Urinary bladder (tissue), 4 donors: ENCODE measurements around the gene SPATA20. TPM values are rescaled to one million over a fixed set of nuclear protein-coding genes. Genes with fewer than 3 reads are reported as not detected.

Experiments
- DNase-seq: peaks from one replicate; pipeline ENCODE4 v3.0.0-alpha.2; 2015; ENCODE audit errors: extremely low spot score
- H3K27ac ChIP-seq: one replicate; pipeline ENCODE4 v1.5.1; 2013; ENCODE audit warnings: low read depth, mild to moderate bottlenecking, moderate library complexity
- H3K36me3 ChIP-seq: one replicate; pipeline ENCODE4 v1.6.1; 2013; ENCODE audit warnings: mild to moderate bottlenecking, moderate library complexity; ENCODE audit not compliant: insufficient read depth
- H3K4me1 ChIP-seq: one replicate; pipeline ENCODE4 v1.6.1; 2013; ENCODE audit warnings: mild to moderate bottlenecking, moderate library complexity; ENCODE audit not compliant: insufficient read depth
- H3K4me3 ChIP-seq: one replicate; pipeline ENCODE4 v1.5.1; 2013; ENCODE audit warnings: low read depth, low read length
- WGBS: extraction: QIAGEN DNeasy Blood & Tissue Kit; methylation state at CpG from one replicate; pipeline ENCODE4 v1.1.7; 2013; 5-methylcytosine and 5-hydroxymethylcytosine counted together
- polyA plus RNA-seq: library from polyadenylated mRNA; stranded (reverse); fragments of 200-250 nt; gene quantifications from one replicate; pipeline ENCODE4 v1.2.3, GENCODE V29; 2013
- total RNA-seq: library from RNA; depleted of rRNA; stranded (reverse); fragments of >200 nt; gene quantifications from one replicate; pipeline ENCODE4 v1.2.3, GENCODE V29; 2014
- donor health status: healthy with polysubstance abuse.
- donor health status: healthy.

SPATA20 gene
- total and polyA plus RNA-seq, 2 donors: 32.5 to 32.6 TPM

DNA sequence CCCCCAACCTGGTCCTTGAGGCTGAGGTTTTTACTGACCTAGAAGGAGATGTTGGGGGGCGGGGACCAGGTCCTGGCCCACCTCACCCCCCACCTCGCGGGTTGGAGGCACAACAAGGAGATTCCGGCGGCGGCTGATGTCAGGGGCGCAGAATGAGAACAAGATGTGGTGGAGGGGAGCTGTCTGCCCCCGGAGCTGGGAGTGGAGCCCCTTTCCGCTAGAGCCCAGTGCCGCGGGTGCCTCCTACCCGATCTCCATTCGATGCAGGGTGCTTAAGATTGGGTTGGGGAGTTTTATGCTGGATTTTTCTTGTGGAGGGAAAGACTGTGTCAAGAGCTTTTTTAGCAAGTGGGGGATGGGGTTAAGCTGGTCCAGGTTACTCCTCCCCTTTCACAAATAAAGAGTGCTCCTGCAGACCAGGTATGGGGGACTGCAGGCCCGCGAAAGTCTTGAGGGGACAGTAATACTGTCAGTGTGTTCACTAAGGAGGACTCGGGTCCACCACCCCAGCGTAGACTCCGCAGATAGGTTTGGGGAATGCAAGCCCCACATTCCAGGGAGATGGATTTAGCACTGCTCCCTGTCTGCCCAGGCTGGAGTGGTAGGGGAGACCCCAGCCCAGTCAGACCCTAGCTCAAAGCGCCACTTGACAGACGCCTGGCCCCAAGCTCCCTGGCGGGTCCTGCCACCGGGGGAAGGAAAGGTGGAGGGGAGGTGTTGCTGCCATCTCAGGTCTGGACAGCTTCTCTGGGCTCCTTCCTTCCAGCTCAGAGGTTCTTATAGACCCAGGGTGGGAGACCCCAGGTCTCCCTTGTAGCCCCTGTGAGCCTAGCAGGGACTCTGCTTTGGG, 15.5 kb downstream of the SPATA20 start:
- WGBS: 34% methylated on average over 22 of the region's 22 CpGs
- Histone ChIP-seq H3K4me3 (no peak overlapping the region), H3K36me3 (no peaks in the 10 kb centered on the region), H3K27ac (no peak overlapping the region), H3K4me1 (peaks cover 3% of the 10 kb centered on the region)
- no peak for DNase-seq

DNA sequence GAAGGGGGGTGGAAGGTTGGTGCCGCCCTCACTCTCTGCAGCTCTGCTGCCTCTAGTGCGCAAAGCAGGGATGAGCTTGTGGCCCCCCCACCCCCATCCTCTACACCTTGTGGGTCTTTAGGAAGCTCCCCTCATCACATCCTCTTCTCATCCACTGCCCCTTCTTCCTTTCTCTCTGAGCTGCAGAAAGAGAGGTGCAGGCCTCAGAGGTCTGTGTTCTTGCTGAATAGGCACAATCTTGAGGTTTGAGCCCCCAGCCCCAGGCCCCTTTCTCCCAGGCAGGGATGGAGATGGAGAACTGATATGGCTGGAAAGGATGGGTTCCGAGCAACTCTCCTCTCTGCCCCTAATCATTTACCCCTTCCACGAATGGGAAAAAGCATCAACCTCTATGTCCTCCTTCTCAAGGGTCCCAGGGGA, 16.1 kb downstream of the SPATA20 start:
- Histone ChIP-seq H3K27ac (no peak overlapping the region), H3K36me3 (no peaks in the 10 kb centered on the region), H3K4me1 (peaks cover 3% of the 10 kb centered on the region), H3K4me3 (no peak overlapping the region)
- WGBS: 74% methylated on average over 4 of the region's 4 CpGs
- DNase-seq: no peak

DNA sequence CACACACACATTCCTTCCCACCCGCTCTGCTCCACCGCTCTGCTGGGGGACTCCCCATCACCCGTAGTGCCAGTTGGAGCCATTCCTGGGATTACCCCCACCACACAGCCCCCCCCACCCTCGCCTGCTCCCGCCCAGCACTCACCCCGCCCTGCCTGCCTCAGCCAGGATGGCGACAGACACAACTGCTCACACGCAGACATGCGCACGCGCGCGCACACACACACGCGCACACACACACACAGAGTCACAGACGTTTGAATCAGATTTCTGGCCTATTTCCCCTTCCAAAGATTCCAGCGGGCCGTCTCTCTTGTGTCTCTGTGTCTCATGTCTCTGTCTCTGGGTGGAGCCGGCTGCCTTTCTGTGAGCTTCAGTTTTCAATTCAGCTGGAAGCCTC, 17.9 kb downstream of the SPATA20 start:
- WGBS: 11% methylated on average over 19 of the region's 19 CpGs
- no peak overlapping the region for H3K27ac ChIP-seq
- no peaks in the 10 kb centered on the region for H3K36me3 ChIP-seq
- H3K4me1 ChIP-seq: no peaks in the 10 kb centered on the region
- no peak for DNase-seq
- no peak overlapping the region for H3K4me3 ChIP-seq

DNA sequence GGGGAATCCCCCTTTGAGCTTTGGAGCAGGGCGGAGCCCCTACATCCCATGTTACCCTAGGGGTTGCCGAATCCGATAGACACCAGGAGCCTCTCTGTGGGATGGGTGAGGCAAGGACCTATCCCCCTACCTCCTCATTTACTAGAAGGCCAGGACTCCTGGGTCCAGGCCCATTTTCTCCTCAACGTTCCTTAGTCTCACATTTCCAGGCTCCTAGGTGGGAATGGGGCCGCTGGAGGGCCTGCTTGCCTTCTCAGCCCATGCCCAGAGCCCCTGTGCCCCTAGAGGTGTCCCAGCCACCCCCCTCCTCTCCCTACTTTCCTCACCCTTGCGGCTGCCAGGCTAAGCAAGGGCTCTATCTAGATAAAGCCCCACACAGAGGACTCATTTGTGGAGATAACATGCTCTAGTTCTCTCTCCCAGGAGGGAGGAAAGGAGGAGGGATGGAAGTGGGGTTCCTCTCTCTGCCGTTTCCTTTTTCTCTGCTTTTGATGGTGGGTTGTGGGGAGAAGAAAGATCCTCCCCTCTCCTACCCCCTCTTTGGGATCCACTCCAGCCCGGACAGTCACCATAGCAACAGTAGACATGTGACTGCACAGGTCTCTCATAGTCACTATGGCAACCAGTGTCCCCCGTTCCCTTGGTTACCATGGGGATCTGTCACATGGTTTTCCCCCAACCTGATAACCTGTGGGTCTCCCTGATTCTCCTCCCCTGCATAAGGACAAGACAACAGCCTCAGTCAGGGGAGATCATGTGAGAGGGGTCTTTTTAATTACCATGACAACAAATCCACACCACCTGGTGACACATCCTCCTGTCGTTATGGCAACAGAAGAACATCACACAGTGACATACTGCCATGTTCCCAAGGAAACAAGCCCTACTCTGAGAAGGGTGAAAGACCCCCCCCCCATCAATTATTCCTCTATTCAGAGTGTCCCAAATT, 18.7 kb downstream of the SPATA20 start:
- no peaks in the 10 kb centered on the region for H3K36me3 ChIP-seq
- no peak overlapping the region for H3K4me3 ChIP-seq
- H3K27ac ChIP-seq: no peak overlapping the region
- H3K4me1 ChIP-seq: no peaks in the 10 kb centered on the region
- WGBS: 39% methylated on average over 10 of the region's 10 CpGs
- DNase-seq: no peak

DNA sequence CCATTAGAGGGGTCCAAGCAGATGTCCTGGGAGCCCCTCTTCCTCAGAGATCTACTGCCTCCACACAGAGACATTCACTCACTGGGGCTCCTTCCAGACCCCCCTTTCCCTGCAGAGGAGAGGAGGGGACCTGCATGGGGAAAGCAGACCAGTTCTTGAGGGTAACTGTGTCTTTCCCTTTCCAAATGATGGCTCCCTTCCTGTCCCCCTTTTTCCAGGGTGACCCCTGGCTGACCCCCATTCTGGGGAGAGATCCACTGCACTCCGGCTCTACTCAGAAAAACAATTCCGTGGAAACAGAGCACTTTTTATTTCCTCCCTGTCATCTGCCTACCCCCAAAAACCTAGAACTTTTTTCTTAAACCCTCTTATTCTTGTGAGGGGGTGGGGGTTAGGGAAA, 19.9 kb downstream of the SPATA20 start:
- no peak for DNase-seq
- no peak overlapping the region for H3K4me3 ChIP-seq
- H3K27ac ChIP-seq: no peak overlapping the region
- H3K36me3 ChIP-seq: no peaks in the 10 kb centered on the region
- WGBS: 43% methylated on average over 2 of the region's 2 CpGs
- no peaks in the 10 kb centered on the region for H3K4me1 ChIP-seq

DNA sequence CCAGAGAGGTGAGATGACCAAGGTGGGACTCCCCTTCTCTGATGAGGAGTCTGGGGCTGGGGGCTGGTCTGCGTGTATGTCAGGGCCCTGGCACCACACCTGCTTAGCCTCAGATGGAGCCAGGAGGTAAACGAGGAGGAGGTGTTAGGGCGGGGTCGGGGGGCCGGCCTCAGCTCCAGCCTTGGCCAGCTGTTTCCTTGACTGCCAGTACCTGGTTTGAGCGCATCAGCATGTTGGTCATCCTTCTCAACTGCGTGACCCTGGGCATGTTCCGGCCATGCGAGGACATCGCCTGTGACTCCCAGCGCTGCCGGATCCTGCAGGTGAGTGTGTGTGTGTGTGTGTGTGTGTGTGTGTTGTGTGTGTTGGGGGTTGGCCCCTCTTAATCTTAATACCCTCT, 21.7 kb downstream of the SPATA20 start:
- Histone ChIP-seq H3K36me3 (no peaks in the 10 kb centered on the region), H3K4me1 (no peaks in the 10 kb centered on the region), H3K27ac (no peak overlapping the region), H3K4me3 (no peak overlapping the region)
- no peak for DNase-seq
- 89% methylated on average over 12 of the region's 12 CpGs for WGBS

DNA sequence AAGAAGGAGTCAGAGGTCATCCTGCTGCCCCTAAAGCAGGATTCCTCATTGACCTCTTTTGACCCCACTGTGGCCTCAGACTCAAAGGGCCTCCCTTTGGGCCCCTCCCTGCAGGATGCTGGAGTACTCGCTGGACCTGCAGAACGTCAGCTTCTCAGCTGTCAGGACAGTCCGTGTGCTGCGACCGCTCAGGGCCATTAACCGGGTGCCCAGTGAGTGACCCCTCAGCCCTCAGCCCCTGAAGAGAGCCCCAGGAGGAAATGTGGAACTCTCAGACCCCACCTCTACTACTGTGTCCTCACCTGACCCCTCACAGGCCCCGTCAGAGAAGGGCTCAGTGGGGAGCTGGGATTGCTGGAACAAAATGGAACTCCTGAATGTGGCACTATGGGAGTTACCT, 22.6 kb downstream of the SPATA20 start:
- no peak for DNase-seq
- Histone ChIP-seq H3K27ac (no peak overlapping the region), H3K36me3 (no peaks in the 10 kb centered on the region), H3K4me1 (no peaks in the 10 kb centered on the region), H3K4me3 (no peak overlapping the region)
- 97% methylated on average over 7 of the region's 7 CpGs for WGBS

DNA sequence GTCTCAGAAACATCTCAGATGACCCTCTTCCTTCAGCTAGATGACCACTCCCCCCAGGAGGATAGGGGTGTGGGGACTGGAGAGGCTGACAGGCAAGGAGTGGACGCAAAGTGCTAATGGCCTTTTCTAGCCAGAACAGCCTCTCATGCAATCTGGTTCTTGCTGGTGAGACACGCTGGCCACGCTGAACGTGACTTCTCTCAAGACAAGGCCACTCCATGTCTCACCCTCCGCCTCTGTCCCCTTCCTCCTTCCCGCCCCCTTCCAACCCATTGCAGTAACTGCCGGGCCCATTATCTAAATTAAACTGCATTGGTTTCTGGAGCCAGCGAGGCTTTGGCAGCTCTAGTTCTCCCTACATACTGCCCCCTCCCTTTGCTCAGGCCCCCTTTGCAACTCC, 23.1 kb downstream of the SPATA20 start:
- Histone ChIP-seq H3K36me3 (no peaks in the 10 kb centered on the region), H3K4me3 (no peak overlapping the region), H3K4me1 (no peaks in the 10 kb centered on the region), H3K27ac (no peak overlapping the region)
- 93% methylated on average over 8 of the region's 8 CpGs for WGBS
- no peak for DNase-seq

DNA sequence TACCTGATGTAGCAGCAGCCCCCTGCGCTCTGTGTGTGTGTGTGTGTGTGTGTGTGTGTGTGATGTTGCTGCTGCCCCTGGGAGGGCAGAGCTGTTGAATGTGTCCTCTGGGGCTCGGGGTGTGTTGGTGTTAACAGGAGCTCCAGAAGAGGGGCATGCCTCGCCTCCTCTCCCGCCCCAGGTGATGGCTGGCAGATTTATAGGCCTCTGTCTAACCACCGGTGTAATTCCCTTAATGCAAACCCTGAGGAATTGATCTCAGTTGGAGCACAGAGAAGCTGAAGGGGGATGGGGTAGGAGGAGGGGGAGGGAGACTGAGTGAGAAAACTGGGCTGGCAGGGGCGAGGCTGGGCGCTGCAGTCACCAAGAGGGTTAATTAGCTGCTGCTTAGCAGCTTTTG, 23.6 kb downstream of the SPATA20 start:
- no peak overlapping the region for H3K4me3 ChIP-seq
- H3K36me3 ChIP-seq: no peaks in the 10 kb centered on the region
- H3K27ac ChIP-seq: no peak overlapping the region
- no peaks in the 10 kb centered on the region for H3K4me1 ChIP-seq
- WGBS: 87% methylated on average over 7 of the region's 7 CpGs
- DNase-seq: no peak

DNA sequence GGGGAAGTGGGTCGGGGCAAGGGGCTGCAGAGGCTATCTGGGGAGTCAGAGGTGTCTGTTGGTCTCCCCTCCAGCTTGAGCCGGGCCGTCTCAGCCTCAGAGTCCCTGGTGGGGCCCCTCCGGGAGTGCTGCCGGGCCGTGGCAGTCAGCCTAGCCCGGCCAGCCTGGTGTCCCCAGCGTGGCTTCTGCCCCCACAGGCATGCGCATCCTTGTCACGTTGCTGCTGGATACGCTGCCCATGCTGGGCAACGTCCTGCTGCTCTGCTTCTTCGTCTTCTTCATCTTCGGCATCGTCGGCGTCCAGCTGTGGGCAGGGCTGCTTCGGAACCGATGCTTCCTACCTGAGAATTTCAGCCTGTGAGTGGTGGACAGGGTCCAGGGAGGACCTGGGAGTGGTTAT, 24.7 kb downstream of the SPATA20 start:
- DNase-seq: no peak
- 89% methylated on average over 19 of the region's 19 CpGs for WGBS
- no peak overlapping the region for H3K27ac ChIP-seq
- no peaks in the 10 kb centered on the region for H3K36me3 ChIP-seq
- H3K4me3 ChIP-seq: no peak overlapping the region
- H3K4me1 ChIP-seq: no peaks in the 10 kb centered on the region

DNA sequence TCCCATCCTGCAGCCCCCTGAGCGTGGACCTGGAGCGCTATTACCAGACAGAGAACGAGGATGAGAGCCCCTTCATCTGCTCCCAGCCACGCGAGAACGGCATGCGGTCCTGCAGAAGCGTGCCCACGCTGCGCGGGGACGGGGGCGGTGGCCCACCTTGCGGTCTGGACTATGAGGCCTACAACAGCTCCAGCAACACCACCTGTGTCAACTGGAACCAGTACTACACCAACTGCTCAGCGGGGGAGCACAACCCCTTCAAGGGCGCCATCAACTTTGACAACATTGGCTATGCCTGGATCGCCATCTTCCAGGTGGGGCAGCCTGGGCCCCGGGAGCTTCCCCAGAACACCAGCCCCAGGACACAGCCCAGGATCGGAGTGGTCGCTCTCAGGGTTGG, 25.6 kb downstream of the SPATA20 start:
- 97% methylated on average over 20 of the region's 20 CpGs for whole genome bisulfite sequencing
- Histone ChIP-seq H3K4me3 (no peak overlapping the region), H3K36me3 (no peaks in the 10 kb centered on the region), H3K4me1 (no peaks in the 10 kb centered on the region), H3K27ac (no peak overlapping the region)
- DNase-seq: no peak

DNA sequence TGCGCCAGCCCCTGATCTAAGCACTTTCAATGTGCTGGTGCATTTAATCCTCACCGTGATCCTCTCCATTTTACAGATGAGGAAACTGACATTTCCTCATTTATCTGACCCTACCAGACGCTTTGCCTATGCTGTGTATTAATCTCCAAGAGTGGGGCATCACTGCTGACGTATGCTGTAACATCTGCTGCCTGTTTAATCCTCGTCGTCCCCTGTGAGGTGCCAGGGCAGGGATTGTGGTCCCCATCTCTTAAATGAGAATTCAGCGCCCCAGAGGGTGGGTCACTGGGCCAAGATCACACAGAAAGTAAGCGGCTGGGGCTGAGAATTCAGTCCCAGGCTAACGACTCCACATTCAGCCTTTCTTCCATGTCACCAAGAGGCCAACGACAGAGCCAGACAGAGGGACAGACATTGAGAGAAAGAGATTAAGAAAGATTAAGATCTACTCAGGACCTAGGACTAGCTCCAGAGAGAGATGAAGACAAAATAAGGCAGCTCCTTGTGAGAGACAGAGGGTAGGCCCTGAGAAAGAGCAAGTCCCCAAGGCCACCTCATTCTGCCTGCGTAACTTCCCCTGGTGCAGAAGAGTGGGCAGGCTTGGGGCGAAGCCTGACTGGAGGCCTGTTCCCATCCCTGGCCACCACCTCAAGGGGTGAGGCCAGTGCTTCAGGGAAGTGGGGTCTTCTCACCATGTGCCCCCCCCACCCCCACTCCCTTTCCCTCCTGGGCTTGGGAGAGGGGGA, 27.1 kb downstream of the SPATA20 start:
- Histone ChIP-seq H3K36me3 (no peaks in the 10 kb centered on the region), H3K4me3 (no peak overlapping the region), H3K27ac (no peak overlapping the region), H3K4me1 (no peaks in the 10 kb centered on the region)
- no peak for DNase-seq
- 91% methylated on average over 12 of the region's 12 CpGs for WGBS

DNA sequence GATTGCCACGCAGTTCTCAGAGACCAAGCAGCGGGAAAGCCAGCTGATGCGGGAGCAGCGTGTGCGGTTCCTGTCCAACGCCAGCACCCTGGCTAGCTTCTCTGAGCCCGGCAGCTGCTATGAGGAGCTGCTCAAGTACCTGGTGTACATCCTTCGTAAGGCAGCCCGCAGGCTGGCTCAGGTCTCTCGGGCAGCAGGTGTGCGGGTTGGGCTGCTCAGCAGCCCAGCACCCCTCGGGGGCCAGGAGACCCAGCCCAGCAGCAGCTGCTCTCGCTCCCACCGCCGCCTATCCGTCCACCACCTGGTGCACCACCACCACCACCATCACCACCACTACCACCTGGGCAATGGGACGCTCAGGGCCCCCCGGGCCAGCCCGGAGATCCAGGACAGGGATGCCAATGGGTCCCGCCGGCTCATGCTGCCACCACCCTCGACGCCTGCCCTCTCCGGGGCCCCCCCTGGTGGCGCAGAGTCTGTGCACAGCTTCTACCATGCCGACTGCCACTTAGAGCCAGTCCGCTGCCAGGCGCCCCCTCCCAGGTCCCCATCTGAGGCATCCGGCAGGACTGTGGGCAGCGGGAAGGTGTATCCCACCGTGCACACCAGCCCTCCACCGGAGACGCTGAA, 28.7 kb downstream of the SPATA20 start:
- DNase-seq: no peak
- Histone ChIP-seq H3K27ac (no peak overlapping the region), H3K4me1 (no peaks in the 10 kb centered on the region), H3K36me3 (no peaks in the 10 kb centered on the region), H3K4me3 (no peak overlapping the region)
- whole genome bisulfite sequencing: 92% methylated on average over 33 of the region's 33 CpGs
